GM18907 (cell line): Measurements from ENCODE around the gene RCSD1.

Experiments
- ATAC-seq: cut with Tn5 transposase; IDR thresholded peaks from one replicate; pipeline ENCODE4 v1.9.1; 2021; ENCODE audit warnings: mild to moderate bottlenecking, moderate library complexity; ENCODE audit not compliant: unreplicated experiment

Gene RCSD1

GRCh38 chr1:167683226-167683625, 53.2 kb downstream of the RCSD1 start:
- ATAC-seq: no peak

GRCh38 chr1:167683641-167684502, 53.8 kb downstream of the RCSD1 start:
- ATAC-seq: no peak

- no peak for ATAC-seq
Observed at GRCh38 chr1:167685844-167686243, 55.8 kb downstream of the RCSD1 start.

- ATAC-seq: peak; percentile 70
Observed at GRCh38 chr1:167687919-167688519, 58.0 kb downstream of the RCSD1 start.

GRCh38 chr1:167689567-167689920, 59.5 kb downstream of the RCSD1 start:
- ATAC-seq: no peak

- no peak for ATAC-seq
Observed at GRCh38 chr1:167690053-167690452, 60.0 kb downstream of the RCSD1 start.

- no peak for ATAC-seq
Observed at GRCh38 chr1:167693425-167694045, 63.5 kb downstream of the RCSD1 start.

- ATAC-seq: no peak
Observed at GRCh38 chr1:167694691-167695090, 64.7 kb downstream of the RCSD1 start.

- ATAC-seq: no peak
Observed at GRCh38 chr1:167695147-167695546, 65.1 kb downstream of the RCSD1 start.

GRCh38 chr1:167695756-167696561, 65.9 kb downstream of the RCSD1 start:
- ATAC-seq: no peak

GRCh38 chr1:167697667-167698141, 67.7 kb downstream of the RCSD1 start:
- ATAC-seq: no peak

- no peak for ATAC-seq
Observed at GRCh38 chr1:167698313-167698712, 68.3 kb downstream of the RCSD1 start.

- ATAC-seq: no peak
Observed at GRCh38 chr1:167701510-167701909, 71.5 kb downstream of the RCSD1 start.

GRCh38 chr1:167703557-167703956, 73.5 kb downstream of the RCSD1 start:
- no peak for ATAC-seq

GRCh38 chr1:167704715-167705114, 74.7 kb downstream of the RCSD1 start:
- no peak for ATAC-seq

- no peak for ATAC-seq
Observed at GRCh38 chr1:167705250-167705649, 75.2 kb downstream of the RCSD1 start.

- ATAC-seq: no peak
Observed at GRCh38 chr1:167706363-167706762, 76.3 kb downstream of the RCSD1 start.

- ATAC-seq: no peak
Observed at GRCh38 chr1:167706931-167707877, 77.2 kb downstream of the RCSD1 start.

GRCh38 chr1:167707942-167708341, 77.9 kb downstream of the RCSD1 start:
- no peak for ATAC-seq

GRCh38 chr1:167708940-167709389, 78.9 kb downstream of the RCSD1 start:
- peak; percentile 47 for ATAC-seq
